G401.6 (cell line): Measurements from ENCODE around the gene CMPK2.

Experiments used
- FAIRE-seq: peaks from 2 replicates; lab custom pipeline; 2012; peaks lifted over from hg19 to GRCh38; lab: Jason Lieb, UNC

Gene CMPK2

DNA sequence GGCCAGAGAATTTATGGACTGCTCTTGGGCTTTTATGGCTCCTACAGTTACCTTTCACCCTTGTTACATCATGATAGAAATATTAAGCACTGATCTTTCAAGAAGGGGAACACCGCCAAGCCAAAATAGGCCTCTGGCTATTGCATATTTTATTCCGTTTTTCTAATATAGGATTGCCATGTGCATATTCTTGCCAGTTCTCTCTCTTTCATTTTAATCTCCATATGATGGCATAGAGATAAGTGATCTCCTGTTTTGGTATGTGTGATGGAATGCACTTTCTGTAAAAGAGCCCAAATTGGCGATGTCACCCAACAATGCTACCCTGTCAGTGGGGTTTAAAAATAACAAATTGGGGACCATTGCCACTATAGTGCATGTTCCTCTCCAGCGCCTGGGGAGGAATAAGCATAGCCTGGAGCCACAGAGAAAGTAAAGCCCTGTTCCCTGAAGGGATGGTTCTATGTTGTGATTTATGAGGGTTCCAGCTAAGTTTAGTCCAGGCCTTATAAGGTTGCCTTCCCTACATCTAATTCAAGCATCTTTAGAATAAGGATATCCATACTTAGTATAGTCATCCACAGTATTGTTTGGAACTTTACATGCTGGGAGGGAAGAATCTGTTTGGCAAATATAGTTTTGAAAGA, 26.9 kb downstream of the CMPK2 start:
- no peak for FAIRE-seq

DNA sequence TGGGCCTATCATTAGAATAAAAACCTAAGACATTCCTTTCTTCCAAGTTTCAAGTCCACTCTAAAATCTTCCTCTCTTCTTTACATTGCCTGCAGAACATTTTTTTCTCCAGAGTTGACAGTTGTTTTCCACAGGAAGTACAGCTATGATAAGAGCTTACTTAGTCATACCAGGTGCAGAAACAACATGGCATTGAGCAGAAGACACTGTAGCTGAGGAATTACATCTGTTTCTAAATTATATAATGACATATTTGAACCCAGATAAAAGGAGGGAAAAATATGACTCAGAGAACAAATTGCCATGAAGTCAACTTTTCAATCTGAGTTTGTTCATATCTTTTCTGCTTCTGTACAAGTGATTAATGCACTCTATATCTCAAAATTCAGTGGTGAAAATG, 30.2 kb downstream of the CMPK2 start:
- FAIRE-seq = no peak

DNA sequence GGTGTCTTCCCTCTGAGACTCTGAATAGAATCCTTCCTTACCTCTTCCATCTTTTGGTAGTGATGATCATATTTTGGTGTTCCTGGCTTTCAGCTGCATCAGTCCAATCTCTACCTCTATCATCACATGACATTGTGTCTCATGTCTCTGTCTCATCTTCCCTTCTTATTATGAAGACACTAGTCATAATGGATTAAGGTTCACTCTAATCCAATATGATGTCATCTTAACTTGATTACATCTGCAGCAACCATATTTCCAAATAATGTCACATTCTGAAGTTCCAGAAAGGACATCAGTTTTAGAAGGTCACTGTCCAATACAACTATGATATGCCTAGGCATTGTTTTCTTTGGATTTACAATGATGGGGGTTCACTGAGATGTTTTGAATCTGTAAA, 31.5 kb downstream of the CMPK2 start:
- no peak for FAIRE-seq

DNA sequence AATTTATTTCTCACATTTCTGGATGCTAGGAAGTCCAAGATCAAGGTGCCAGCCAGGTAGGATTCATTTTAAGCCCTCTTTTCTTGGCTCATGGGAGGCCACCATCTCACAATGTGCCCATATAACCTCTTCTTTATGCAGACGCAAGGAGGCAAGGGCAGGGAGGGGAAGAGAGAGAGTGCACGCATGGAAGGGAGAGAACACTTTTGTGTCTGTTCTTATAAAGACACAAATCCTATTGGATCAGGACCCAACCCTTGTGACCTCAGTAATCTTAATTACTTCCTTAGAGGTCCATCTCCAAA, 32.5 kb downstream of the CMPK2 start:
- FAIRE-seq = no peak

DNA sequence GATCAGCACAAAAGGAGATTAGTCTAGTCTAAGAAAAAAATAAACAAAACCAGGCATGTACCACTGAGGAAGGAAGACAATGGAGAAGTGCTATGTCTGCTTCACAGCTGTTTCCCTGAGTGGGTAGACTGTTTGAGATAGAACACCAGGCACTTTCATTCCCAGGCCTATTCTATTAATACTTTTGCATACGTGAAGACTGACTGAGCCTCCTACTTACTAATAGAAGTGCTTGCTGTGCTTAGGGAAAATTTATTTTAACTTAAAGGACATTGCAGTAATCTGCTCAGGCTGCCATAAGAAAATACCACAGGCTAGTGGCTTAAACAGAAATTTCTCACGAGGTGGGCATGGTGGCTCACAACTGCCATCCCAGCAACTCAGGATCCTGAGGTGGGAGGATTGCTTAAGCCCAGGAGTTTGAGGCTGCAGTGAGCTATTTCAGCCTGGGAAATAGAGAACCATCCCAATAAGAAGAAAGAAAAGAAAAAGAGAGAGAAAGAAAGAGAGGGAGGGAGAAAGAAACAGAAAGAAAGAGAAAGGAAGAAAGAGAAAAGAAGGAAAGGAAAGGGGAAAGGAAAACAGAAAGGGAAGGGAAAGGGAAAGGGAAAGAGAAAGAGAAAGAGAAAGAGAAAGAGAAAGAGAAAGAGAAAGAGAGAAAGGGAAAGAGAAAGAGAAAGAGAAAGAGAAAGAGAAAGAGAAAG, 33.0 kb downstream of the CMPK2 start:
- FAIRE-seq = no peak

DNA sequence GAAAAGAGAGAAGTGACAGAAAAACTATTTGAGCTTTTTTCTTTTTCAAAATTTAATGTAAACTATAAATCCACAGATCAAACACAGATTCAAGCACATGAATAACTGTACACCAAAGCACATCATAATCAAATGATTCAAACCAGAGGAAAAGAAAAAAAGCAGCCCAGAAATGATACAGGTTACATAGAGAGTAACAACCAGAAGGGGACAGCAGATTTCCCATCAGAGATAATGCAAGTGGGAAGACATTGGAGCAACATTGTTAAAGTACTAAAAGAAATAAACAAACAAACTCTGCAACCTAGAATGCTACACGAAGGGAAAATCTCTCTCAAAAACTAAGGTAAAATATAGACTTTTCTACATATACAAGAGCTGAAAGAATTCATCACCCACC, 34.5 kb downstream of the CMPK2 start:
- FAIRE-seq = no peak

DNA sequence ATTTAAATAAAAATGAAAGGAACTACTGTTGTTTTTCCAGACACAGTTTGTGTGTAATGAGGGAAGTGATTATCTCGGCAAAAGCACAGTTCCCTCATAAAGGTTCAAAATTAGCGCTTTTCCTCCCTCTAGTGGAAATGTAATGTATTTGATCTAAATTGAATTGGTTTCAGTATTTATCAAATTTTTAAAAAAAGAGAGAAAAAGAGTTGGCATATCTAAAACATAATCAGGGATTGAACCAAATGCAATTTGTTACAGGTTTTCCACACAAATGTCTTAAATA, 37.5 kb downstream of the CMPK2 start:
- FAIRE-seq = no peak

DNA sequence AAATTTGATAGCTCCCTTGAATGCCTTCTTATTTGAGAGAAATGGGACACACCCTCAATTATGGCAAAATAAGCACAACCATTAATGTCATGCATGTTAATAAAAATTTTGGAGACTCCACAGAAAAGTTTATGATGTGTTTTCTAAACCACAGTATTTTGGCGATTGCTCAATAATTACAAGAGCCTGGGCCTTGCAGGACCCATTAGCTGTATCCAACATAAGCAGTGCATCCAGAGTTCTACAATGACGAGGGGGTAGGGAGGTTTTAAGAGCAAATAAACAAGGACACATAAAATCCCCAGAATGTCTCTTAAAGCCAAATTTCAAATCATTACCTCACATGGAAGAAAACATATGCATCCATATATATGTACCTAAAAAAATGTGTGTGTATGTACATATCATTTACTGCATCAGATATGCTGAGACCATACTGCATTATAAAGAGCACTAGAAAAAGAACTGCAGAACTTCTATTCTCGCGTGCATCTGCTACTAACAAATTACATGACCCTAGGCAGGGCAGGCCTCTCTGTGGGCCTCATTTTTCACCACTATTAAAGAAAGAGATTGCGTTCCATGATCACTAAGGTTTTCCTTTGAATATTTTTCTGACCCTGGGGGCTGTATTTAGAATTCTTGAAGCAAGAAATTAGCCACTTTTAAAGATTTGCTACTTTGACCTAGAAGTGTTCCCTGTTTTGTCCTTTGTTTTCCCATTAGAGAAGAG, 38.0 kb downstream of the CMPK2 start:
- no peak for FAIRE-seq

DNA sequence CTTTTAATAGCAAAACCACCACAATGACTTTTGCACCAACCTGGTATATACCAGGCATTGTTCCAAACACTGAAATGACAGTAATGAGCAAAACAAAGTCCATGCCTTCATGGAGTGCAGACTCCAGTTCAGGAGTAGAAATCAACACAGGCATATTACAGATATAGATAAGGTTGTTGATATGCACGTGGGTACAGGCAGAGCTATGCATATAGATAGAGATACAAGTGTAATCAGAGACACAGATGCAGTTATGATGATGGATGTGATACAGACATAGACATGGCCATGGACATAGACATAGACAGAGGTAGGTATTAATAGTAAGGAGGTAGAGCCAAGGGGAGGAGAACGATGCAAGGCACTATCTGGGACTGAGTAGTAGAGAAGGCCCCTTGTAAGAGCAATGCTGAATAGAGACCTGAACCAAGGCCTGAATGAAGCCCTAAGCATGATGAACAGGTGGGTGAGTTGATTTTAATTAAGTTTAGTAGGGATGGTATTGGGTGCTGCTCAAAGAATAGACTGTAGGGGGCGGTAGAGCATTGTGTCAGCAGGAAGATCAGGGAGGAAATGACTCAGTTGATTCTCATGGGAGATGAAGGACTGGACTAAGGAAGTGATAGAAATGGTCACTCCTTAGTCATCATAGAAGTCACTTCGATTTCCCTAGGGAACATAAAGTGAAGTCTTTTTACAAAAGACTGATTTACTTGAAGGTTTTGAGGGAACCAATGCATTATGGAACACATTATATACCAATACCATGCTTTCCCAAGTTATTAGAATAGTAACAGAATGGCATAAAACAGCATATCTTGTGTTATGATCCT, 39.4 kb downstream of the CMPK2 start:
- no peak for FAIRE-seq

DNA sequence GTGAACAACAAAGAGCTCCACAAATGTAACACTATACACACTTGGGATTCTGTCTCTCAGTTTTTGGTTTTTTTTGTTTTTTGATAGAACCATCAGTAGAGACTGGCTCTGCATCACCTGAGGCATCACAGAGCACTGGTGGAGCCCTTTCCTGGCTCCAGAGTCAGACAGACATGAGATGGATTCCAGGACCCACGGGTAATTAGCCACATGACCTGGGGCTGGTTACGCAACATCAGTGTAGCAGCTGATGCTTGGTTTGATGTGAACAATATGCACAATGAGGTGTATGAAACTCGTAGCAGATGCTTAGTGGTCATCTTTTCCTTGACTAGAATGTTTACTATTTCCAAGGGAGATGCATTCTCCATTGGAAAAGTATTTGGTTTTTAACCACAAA, 40.7 kb downstream of the CMPK2 start:
- no peak for FAIRE-seq

DNA sequence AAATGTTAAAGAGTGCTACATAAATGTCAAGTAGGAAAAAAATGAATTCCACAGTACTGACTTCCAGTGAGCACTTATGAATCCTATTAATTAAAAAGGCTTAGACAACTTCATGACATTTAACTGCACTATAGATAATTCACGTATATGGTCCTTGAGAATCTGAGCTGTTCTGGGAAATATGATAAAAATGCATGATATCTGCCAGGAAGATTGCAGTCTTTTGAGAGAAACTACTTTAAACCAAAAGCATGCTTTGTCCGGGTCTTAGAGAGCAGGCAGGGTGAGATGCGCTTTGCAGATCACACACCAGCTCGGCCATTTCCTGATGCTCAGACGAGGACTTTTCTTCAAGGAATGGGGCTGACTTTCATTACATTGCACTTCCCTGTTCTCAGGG, 42.6 kb downstream of the CMPK2 start:
- FAIRE-seq = no peak

DNA sequence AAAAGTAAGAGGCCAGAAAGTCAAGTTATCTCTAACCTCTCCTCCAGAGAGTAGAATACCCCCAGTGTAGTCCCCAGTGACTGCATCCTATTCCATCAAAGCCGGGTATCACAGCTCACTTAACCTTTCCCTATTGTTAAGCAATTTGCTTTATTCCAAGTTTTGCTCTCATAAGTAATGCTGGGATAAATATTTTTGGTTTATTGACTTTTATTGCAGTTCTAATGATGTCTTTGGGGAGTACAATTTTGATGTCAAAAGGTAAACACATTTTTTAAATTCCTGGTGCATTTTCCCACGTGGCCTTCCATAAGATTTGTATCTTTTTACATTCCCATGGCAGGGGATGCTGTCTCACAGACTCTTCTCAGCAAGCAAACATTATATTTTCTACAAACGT, 43.3 kb downstream of the CMPK2 start:
- FAIRE-seq = no peak

DNA sequence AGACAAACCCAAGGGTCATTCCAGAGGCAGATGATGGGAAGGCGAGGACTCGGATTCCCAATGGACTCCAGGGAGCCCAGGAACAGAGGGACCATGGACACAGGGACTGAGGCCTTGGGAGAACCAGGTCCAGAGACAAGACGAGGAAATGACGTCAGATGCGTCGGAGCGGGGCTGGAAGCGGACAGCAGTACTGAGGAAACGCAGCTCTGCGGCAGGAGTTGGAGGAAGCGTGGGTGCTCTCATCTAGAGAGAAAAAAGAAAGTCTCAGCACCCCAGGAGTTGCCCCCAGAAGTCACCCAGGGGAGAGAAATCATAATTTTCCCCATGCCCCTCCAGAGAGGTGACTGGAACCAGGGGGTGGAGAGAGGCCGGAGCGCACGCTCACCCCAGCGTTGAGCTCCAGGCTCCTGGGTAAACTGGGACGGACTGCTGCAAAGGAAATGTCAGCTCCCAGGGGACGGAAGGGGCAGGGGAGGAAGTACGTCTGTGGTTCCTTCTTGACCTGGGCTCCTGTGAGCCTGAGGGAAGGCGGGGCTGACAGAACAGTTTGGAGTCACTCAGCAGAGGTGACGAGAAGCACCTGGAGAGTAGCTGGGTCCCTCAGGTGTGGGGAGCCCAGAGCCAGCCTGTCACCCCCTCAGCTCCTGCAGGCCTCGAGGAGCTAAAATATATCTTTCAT, 44.7 kb downstream of the CMPK2 start:
- FAIRE-seq = no peak

DNA sequence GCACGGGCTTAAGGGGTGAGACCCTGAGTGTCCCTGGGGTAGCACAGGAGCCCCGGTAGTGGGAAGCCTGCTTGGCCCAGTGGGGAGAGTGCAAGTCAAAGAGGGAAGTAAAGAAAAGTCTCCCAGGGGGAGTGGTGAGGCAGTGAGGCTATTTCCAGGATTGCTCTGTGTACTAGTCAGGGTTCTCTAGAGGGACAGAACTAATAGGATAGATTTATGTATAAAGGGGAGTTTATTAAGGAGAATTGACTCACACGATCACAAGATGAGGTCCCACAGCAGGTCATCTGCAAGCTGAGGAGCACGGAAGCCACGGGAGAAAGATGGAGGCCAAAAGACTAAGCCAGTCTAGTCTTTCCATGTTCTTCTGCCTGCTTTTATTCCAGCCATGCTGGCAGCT, 45.5 kb downstream of the CMPK2 start:
- no peak for FAIRE-seq

DNA sequence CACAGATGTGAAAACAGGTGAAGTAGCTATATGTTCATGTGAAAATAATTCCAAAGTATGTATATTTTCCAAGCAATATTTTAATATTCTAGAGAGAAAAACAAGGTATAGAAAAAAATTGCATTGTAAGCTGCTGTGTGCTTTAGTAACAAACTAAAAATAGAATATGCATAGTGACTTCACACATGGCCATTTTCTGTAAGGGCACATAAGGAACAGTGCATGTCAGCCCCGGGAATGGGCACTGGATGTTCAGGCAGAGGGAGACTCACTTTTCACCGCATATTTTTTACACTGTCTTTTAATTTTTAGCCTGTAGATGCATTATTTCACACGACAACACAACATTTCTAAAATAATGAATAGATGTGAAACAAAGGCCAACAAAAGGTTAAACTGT, 46.0 kb downstream of the CMPK2 start:
- no peak for FAIRE-seq

DNA sequence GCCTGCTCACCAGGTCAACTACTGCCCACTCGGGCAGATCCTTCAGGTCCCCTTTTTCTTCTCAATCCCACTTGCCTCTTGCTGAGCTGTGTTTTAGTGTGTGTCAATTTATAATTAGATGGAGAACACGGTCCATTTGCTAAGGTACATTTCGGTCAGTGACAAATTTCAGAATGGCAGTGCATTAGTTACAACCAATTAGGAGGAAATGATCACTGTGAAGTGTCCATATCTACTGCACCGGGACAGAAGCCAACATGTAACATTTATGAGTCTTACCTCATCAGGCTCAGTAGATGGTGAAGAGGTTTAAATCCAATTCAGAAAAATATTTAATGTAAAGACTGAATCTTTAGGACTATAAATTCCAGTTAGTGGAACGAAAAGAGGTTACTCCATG, 47.7 kb downstream of the CMPK2 start:
- no peak for FAIRE-seq

DNA sequence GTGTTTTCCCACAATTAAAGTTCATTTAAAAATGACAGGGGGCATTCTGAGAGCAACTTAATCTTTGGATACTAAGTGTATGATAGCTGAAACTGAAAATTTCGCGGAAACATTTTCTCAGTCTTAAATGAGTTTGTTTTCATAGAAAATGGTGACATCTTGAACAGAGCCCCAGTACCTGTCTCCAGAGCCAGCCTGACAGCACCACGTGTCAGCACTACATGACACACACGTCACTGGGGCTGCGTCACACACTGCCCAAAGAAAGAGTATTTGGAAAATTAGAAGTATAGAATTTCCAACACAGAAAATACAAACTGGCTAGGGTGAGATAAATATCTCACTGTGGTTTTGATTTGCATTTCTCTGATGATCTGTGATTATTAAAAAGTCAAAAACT, 50.8 kb downstream of the CMPK2 start:
- FAIRE-seq = no peak

DNA sequence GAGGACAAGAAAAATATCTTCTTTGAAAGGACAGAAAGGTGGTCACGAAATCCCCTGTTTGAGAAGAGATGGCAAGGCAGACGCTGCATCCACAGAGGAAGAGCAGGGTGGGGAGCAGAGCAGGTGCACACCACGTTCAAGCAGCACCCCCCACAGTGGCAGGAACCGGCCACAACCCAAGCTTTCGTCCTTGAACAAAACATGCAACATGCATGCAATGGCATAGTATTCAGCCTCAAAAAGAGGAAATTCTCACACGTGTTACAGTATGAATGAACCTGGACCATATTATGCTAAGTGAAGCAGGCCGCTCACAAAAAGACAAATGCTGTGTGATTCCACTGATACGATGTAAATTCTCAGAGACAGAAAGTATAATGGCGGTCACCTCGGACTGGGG, 51.4 kb downstream of the CMPK2 start:
- FAIRE-seq = no peak

DNA sequence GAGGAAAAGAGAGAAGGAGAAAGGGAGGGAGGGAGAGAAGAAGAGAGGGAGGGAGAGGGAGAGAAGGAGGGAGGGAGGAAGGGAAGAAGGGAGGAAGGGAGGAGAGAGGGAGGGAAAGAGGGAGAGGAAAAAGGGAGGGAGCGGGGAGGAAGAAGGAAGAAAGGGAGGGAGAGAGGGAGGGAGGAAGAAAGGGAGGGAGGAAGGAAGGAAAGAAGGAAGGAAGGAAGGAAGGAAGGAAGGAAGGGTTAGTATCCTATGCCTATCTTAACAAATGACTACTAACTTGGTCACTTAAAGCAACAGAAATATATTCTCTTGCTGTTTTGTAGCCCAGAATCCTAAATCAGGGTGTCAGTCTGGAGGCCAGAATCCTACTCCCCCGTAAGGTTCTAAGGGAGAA, 52.1 kb downstream of the CMPK2 start:
- no peak for FAIRE-seq

DNA sequence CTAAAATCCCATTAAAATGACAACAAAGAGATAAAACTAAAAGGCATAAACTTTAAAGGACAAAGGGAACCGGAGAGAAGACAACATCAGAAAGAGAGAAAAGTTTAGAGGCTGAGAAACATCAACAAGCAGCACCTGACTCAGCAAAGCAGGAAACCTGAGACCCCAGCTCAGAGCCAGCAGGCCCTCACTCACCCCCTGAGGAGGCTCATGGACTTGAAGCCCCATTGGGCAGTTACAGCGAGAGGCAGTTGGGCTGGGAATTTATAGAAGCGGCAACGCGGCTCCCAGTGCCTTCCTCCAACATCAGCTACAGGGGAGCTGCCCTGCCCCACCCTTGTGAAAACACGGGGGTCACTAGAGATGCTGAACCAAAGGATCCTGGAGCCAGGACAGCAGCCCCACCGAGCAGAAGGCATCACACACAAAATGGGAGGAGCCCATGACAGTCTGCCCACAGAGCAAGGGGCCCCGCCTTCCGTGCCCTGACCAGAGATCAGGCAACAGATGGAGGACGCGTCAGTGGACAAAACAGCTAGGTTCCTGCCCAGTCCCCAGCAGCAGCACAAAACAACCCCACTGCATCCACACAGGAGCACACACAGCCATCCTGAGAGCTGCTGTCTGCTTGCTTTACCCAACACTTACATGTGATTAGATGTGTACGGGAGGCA, 52.7 kb downstream of the CMPK2 start:
- no peak for FAIRE-seq

DNA sequence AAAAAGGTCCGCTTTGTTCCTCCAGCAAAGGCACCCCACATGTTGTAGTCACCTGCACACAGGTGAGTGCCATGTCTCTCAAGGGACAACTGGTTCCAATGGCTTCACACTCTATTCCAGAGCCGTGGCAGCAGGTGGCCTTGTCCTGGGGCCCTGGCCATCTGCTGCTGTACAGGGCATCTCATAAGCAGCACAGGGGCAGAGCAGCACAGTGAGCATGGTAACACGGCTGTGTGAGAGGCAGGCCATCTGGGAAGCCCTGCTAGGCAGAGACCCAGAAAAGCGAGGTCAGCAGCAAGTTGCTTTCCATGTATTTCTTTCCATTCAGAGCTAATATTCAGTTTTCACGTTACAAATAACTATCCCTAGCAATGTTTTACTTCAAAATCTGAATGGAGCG, 54.7 kb downstream of the CMPK2 start:
- no peak for FAIRE-seq

DNA sequence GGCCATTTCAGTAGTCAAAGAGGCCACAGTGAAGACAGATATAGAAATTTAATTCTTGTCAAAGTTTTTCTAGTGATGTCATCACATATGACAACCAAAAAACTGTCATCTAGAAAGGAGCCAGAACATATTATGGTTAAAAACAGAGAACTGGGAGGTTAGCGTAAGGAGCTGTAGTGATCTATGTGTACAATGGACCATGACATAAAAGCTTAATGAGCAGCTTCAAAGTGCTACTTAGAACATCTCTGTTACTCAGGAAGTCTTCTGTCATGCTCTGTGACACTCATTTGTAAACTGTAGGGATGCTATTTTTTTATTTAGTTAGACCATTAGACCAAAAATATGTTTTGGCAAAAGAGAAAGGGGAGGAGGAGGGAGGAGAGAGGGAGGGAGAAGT, 57.3 kb downstream of the CMPK2 start:
- FAIRE-seq = no peak
